HG03039 (cell line): ENCODE measurements around the gene LAMB1.
"Not testable (repeated sequence)": the region's sequence is repeated elsewhere in the genome, so short reads cannot be mapped to it uniquely, and the experiment has no call there.

Experiments
- ATAC-seq: cut with Tn5 transposase; IDR thresholded peaks from one replicate; pipeline ENCODE4 v1.9.1; 2021; ENCODE audit warnings: mild to moderate bottlenecking, moderate library complexity; ENCODE audit not compliant: unreplicated experiment

The LAMB1 gene

GRCh38 chr7:107973861-107974260, 29.1 kb downstream of the LAMB1 start:
- ATAC-seq = no peak

- ATAC-seq = no peak
These were observed 30.0 kb downstream of the LAMB1 start for GRCh38 chr7:107972941-107973376.

- ATAC-seq = no peak
These were observed 30.9 kb downstream of the LAMB1 start for GRCh38 chr7:107972075-107972482.

- no peak for ATAC-seq
These were observed 31.3 kb downstream of the LAMB1 start for GRCh38 chr7:107971613-107972012.

DNA sequence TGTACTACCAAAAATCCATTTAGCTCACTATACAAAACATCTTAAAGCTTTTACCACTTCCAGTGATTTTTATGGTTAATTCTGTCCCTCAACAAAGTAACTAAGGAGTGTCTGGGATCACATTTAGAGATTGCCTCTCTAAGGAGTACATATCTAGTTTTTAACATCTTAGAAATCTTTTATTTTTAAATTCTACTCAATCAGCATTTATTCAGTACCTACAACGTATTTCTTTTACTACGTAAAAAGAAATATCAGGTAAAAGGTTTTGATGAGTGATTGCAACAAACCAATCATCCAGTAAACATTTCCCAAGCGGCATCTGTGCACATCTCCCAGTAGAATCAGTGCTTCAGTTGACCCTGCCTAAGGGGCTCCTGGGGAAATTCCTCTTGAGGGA, 31.9 kb downstream of the LAMB1 start:
- ATAC-seq = no peak

- no peak for ATAC-seq
These were observed 33.1 kb downstream of the LAMB1 start for GRCh38 chr7:107969856-107970255.

- no peak for ATAC-seq
These were observed 34.5 kb downstream of the LAMB1 start for GRCh38 chr7:107968449-107968848.

DNA sequence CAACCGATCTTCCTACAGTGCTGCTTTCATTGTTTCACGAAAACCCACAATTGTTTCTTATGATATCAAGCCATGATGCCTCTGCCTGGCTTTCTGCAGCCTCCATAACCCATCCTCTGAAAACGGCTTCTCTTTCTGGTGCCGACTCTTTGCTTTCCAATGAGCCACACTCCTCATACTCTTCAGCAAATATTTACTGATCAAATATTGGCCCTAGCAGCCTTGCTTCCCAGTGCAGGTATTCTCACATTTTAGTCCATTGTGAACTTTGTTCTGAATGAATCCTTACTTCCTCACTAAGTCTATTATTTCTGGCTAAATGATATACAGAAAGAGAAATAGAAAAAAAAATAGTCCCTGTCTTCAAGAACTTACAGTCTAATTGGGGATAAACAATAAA, 35.5 kb downstream of the LAMB1 start:
- ATAC-seq = no peak

DNA sequence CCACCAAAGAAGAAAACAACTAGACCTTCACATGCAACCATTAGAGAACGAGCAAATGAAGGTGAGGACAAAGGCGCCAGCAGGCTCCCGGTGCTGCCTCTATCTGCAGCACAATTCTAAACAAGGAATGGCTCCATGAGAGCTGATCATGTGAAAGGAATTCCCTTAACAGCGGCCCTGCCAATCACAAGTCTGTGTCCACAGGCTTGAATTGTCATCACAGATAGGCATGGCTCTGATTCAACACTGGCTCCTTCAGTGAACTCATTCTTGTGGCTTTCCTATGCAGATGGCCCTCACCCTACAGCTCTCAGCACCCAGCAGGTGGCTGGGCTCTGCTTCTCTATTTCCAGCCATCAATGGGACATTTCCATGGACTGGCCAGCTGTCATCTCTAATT, 36.2 kb downstream of the LAMB1 start:
- no peak for ATAC-seq

- no peak for ATAC-seq
These were observed 38.5 kb downstream of the LAMB1 start for GRCh38 chr7:107964510-107964909.

- no peak for ATAC-seq
These were observed 40.1 kb downstream of the LAMB1 start for GRCh38 chr7:107962817-107963216.

- no peak for ATAC-seq
These were observed 41.6 kb downstream of the LAMB1 start for GRCh38 chr7:107961405-107961804.

DNA sequence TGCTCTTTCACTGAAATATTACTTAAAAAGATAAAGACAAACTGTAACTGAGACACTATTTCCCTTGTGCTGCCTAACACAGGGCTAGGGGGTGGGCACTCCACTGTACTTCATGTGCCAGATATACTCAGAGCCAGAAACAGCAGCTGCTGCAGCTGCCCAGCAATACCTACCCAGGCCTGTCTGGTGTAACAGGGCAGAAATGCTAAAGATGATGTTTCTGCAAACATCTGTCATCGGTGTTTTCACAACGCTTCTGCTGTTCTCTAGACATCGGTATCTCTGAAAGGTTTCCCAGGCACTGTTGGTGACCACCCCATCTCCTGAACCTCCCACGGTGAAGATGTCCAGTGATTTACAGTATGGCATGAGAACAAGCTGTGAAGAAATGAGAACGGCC, 42.7 kb downstream of the LAMB1 start:
- no peak for ATAC-seq

GRCh38 chr7:107959527-107959898, 43.4 kb downstream of the LAMB1 start:
- no peak for ATAC-seq

- ATAC-seq = no peak
These were observed 44.0 kb downstream of the LAMB1 start for GRCh38 chr7:107958764-107959526.

DNA sequence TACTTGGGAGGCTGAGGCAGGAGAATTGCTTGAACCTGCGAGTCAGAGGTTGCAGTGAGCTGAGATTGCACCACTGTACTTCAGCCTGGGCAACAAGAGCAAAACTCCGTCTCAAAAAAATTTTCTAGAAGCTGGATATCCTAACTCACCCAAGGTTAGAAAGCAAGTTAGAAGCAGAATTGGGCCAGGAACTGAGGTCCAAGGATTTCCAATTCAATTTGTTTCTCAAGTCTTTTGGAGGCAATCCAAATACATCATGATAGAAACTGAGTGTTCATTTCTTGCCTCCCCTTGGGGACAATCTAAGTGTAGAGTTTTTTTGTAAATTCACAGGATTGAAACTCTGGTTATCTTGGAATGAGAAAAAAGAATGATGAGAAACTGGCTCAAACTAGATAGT, 45.5 kb downstream of the LAMB1 start:
- no peak for ATAC-seq

DNA sequence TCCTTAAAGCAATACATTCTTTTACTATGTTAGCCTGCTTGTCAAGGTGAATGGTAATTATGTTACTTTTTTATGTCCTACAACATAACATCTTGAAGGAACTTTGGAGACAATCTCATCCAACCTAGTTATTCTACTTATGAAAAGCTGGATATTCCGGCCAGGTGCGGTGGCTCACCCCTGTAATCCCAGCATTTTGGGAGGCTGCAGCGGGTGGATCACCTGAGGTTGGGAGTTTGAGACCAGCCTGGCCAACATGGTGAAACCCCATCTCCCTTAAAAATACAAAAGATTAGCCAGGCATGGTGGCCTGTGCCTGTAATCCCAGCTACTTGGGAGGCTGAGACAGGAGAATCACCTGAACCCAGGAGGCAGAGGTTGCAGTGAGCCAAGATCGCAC, 46.0 kb downstream of the LAMB1 start:
- not testable (repeated sequence) for ATAC-seq

GRCh38 chr7:107955394-107955793, 47.6 kb downstream of the LAMB1 start:
- ATAC-seq = no peak

DNA sequence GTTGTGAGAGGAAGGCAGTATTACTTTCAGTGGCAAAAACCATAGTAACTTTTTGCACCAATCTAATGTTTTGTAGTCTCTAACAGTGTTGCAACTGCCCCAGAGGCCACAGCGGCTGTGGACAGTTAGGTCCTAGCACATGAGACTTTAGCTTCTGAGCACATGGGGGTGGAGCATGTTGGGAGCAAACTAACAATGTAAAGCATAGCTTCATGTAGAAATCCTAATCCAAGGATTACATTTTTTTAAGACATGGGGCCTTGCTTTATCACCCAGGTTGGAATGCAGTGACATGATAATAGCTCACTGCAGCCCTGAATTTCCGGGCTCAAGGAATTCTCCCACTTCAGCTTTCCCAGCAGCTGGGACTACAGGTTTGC, 49.0 kb downstream of the LAMB1 start:
- ATAC-seq = no peak

DNA sequence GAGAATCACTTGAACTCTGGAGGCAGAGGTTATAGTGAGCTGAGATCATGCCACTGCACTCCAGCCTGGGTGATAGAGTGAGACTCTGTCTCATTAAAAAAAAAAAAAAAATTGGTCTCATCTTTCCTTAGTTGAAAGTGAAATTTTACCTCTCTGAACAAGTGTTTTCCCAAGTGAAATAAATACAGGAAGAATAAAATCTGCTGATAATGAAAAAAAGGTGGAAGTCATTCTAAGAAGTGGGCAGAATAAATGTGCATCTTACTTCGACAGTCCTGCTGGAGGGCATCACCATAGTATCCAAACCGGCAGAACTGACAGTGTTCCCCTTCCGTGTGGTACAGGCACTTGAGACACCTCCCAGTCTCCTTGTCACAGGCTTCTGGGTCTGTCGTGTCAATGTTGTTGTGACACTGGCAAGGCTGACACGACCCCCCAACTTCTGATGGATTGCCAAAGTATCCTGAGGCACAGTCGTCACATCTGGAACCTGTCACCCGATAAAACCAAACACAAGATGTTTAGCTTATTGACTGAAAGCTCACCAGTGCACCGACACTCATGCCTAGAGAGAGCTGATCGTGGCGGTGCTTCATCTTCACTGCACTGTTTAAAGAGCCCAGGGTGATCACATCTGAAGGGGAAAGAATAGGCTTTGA, 49.6 kb downstream of the LAMB1 start:
- ATAC-seq = no peak

DNA sequence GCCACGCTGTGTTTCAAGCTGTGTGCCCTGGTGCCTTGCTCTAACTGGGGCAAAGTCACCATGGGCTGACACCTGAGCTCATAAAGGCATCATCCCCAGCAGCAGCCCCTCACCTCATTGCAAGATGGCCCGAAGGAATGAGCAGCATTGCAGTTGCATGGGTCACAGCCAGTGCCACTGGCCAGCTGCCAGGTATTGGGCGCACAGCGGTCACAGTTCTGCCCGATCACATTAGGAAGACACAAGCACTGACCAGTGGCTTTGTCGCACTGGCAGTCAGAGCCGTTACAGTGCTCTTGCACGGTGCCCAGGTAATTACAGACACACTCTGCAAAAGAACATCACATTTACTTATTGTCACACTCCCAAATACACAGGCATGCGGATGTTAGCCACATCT, 51.1 kb downstream of the LAMB1 start:
- ATAC-seq = no peak

GRCh38 chr7:107951172-107951787, 51.7 kb downstream of the LAMB1 start:
- ATAC-seq = no peak
